ENCODE measurements around the gene MCU.

The MCU gene

GRCh38 chr10:72850861-72851260 lies 158.9 kb downstream of the MCU start:
- no peak for DNase-seq (ENCODE audit: low spot score)
- in situ Hi-C loops (cut with MboI; ENCODE audit: low sequenced_read_pairs, unreplicated experiment): no loop called here
- TF ChIP-seq, protein P1, sequence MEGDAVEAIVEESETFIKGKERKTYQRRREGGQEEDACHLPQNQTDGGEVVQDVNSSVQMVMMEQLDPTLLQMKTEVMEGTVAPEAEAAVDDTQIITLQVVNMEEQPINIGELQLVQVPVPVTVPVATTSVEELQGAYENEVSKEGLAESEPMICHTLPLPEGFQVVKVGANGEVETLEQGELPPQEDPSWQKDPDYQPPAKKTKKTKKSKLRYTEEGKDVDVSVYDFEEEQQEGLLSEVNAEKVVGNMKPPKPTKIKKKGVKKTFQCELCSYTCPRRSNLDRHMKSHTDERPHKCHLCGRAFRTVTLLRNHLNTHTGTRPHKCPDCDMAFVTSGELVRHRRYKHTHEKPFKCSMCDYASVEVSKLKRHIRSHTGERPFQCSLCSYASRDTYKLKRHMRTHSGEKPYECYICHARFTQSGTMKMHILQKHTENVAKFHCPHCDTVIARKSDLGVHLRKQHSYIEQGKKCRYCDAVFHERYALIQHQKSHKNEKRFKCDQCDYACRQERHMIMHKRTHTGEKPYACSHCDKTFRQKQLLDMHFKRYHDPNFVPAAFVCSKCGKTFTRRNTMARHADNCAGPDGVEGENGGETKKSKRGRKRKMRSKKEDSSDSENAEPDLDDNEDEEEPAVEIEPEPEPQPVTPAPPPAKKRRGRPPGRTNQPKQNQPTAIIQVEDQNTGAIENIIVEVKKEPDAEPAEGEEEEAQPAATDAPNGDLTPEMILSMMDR (IDR thresholded peaks at IDR 0.05; ENCODE audit: borderline replicate concordance, control extremely low read depth, extremely low read depth, insufficient read depth, missing control alignments): no peak

DNA sequence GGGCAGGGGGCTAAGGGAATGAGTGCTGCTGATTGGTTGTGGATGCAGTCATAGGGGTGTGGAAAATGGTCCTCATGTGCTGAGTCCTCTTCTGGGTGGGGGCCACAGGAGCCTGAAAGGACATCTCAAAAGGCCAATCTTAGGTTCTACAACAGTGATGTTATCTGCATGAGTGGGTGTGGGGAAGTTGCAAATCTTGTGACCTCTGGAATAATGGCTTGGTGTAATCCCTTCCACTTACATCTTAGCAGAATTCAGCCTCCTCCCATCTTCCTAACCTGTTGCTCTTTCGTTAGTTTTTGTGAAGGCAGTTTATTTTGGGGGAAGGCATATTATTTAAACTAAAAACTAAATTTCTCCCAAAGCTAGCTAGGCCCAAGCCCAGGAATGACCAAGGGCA lies 159.6 kb downstream of the MCU start:
- TF ChIP-seq, protein P1 (IDR thresholded peaks at IDR 0.05; ENCODE audit: borderline replicate concordance, control extremely low read depth, extremely low read depth, insufficient read depth, missing control alignments): no peak
- in situ Hi-C loops (cut with MboI; ENCODE audit: low sequenced_read_pairs, unreplicated experiment): no loop called here
- DNase-seq (ENCODE audit: low spot score): no peak

- in situ Hi-C loops (cut with MboI; ENCODE audit: low sequenced_read_pairs, unreplicated experiment): no loop called here
- TF ChIP-seq, protein P1 (IDR thresholded peaks at IDR 0.05; ENCODE audit: borderline replicate concordance, control extremely low read depth, extremely low read depth, insufficient read depth, missing control alignments): no peak
- no peak for DNase-seq (ENCODE audit: low spot score)
These were observed 160.6 kb downstream of the MCU start for GRCh38 chr10:72852508-72852907.

GRCh38 chr10:72855129-72855528 lies 163.2 kb downstream of the MCU start:
- TF ChIP-seq, protein P1 (IDR thresholded peaks at IDR 0.05; ENCODE audit: borderline replicate concordance, control extremely low read depth, extremely low read depth, insufficient read depth, missing control alignments): no peak
- in situ Hi-C loops (cut with MboI; ENCODE audit: low sequenced_read_pairs, unreplicated experiment): no loop called here

GRCh38 chr10:72855790-72856189 lies 163.8 kb downstream of the MCU start:
- TF ChIP-seq, protein P1 (IDR thresholded peaks at IDR 0.05; ENCODE audit: borderline replicate concordance, control extremely low read depth, extremely low read depth, insufficient read depth, missing control alignments): no peak
- in situ Hi-C loops (cut with MboI; ENCODE audit: low sequenced_read_pairs, unreplicated experiment): no loop called here
- DNase-seq (ENCODE audit: low spot score): no peak

More at GRCh38 chr10:72855129-72855528, 163.2 kb downstream of the MCU start:
- no peak for DNase-seq (ENCODE audit: low spot score)

- TF ChIP-seq, protein P1 (IDR thresholded peaks at IDR 0.05; ENCODE audit: borderline replicate concordance, control extremely low read depth, extremely low read depth, insufficient read depth, missing control alignments): no peak
- no peak for DNase-seq (ENCODE audit: low spot score)
- in situ Hi-C loops (cut with MboI; ENCODE audit: low sequenced_read_pairs, unreplicated experiment): no loop called here
These were observed 166.1 kb downstream of the MCU start for GRCh38 chr10:72858067-72858466.

GRCh38 chr10:72862957-72863356 lies 171.0 kb downstream of the MCU start:
- no peak for DNase-seq (ENCODE audit: low spot score)
- TF ChIP-seq, protein P1 (IDR thresholded peaks at IDR 0.05; ENCODE audit: borderline replicate concordance, control extremely low read depth, extremely low read depth, insufficient read depth, missing control alignments): no peak
- in situ Hi-C loops (cut with MboI; ENCODE audit: low sequenced_read_pairs, unreplicated experiment): no loop called here

Data from GM13976 (cell line).